ENCODE data around the gene OPCML.

OPCML gene

GRCh38 chr11:133522344-133522743 is 10.0 kb downstream of the OPCML start:
- Mint-ChIP-seq H3K9me3 (no peaks in the 10 kb centered on the region), H3K27me3 (peaks cover 3% of the 10 kb centered on the region)

GRCh38 chr11:133521502-133521901 is 10.8 kb downstream of the OPCML start:
- no peak overlapping the region for H3K27ac Mint-ChIP-seq

More at GRCh38 chr11:133522344-133522743, 10.0 kb downstream of the OPCML start:
- H3K4me1 Mint-ChIP-seq (ENCODE audit: low read depth): no peaks in the 10 kb centered on the region
- no peaks in the 10 kb centered on the region for H3K36me3 Mint-ChIP-seq (ENCODE audit: low read depth)
- H3K4me3 Mint-ChIP-seq: no peak overlapping the region
- H3K27ac Mint-ChIP-seq: no peak overlapping the region
- no peak for DNase-seq

GRCh38 chr11:133520707-133521106 is 11.6 kb downstream of the OPCML start:
- no peak for DNase-seq
- no peaks in the 10 kb centered on the region for H3K36me3 Mint-ChIP-seq (ENCODE audit: low read depth)
- no peaks in the 10 kb centered on the region for H3K4me1 Mint-ChIP-seq (ENCODE audit: low read depth)
- H3K27me3 Mint-ChIP-seq: no peaks in the 10 kb centered on the region
- H3K27ac Mint-ChIP-seq: no peak overlapping the region
- H3K9me3 Mint-ChIP-seq: no peaks in the 10 kb centered on the region
- no peak overlapping the region for H3K4me3 Mint-ChIP-seq

More at GRCh38 chr11:133521502-133521901, 10.8 kb downstream of the OPCML start:
- Mint-ChIP-seq H3K4me1 (ENCODE audit: low read depth) (no peaks in the 10 kb centered on the region), H3K4me3 (no peak overlapping the region), H3K36me3 (ENCODE audit: low read depth) (no peaks in the 10 kb centered on the region), H3K27me3 (peaks cover 3% of the 10 kb centered on the region), H3K9me3 (no peaks in the 10 kb centered on the region)
- no peak for DNase-seq

GRCh38 chr11:133519560-133519959 is 12.7 kb downstream of the OPCML start:
- H3K27ac Mint-ChIP-seq: no peak overlapping the region
- no peaks in the 10 kb centered on the region for H3K36me3 Mint-ChIP-seq (ENCODE audit: low read depth)

GRCh38 chr11:133518702-133519264 is 13.5 kb downstream of the OPCML start:
- Mint-ChIP-seq H3K4me1 (ENCODE audit: low read depth) (no peaks in the 10 kb centered on the region), H3K36me3 (ENCODE audit: low read depth) (no peaks in the 10 kb centered on the region), H3K4me3 (no peak overlapping the region), H3K9me3 (no peaks in the 10 kb centered on the region), H3K27ac (no peak overlapping the region), H3K27me3 (no peaks in the 10 kb centered on the region)
- no peak for DNase-seq

More at GRCh38 chr11:133519560-133519959, 12.7 kb downstream of the OPCML start:
- Mint-ChIP-seq H3K27me3 (no peaks in the 10 kb centered on the region), H3K4me3 (no peak overlapping the region), H3K9me3 (no peaks in the 10 kb centered on the region), H3K4me1 (ENCODE audit: low read depth) (no peaks in the 10 kb centered on the region)
- DNase-seq: no peak

GRCh38 chr11:133516845-133517244 is 15.5 kb downstream of the OPCML start:
- H3K27ac Mint-ChIP-seq: no peak overlapping the region
- DNase-seq: no peak
- H3K9me3 Mint-ChIP-seq: no peaks in the 10 kb centered on the region
- H3K27me3 Mint-ChIP-seq: no peaks in the 10 kb centered on the region
- H3K4me3 Mint-ChIP-seq: no peak overlapping the region
- no peaks in the 10 kb centered on the region for H3K4me1 Mint-ChIP-seq (ENCODE audit: low read depth)
- H3K36me3 Mint-ChIP-seq (ENCODE audit: low read depth): no peaks in the 10 kb centered on the region

GRCh38 chr11:133515107-133515506 is 17.2 kb downstream of the OPCML start:
- Mint-ChIP-seq H3K36me3 (ENCODE audit: low read depth) (no peaks in the 10 kb centered on the region), H3K4me1 (ENCODE audit: low read depth) (no peaks in the 10 kb centered on the region), H3K27me3 (no peaks in the 10 kb centered on the region), H3K4me3 (no peak overlapping the region), H3K27ac (no peak overlapping the region), H3K9me3 (no peaks in the 10 kb centered on the region)
- DNase-seq: no peak

GRCh38 chr11:133509924-133510697 is 22.2 kb downstream of the OPCML start:
- Mint-ChIP-seq H3K27me3 (no peaks in the 10 kb centered on the region), H3K4me1 (ENCODE audit: low read depth) (no peaks in the 10 kb centered on the region), H3K36me3 (ENCODE audit: low read depth) (no peaks in the 10 kb centered on the region), H3K27ac (no peak overlapping the region), H3K9me3 (no peaks in the 10 kb centered on the region), H3K4me3 (no peak overlapping the region)
- no peak for DNase-seq

GRCh38 chr11:133508468-133508867 is 23.8 kb downstream of the OPCML start:
- no peak for DNase-seq
- Mint-ChIP-seq H3K27ac (no peak overlapping the region), H3K4me1 (ENCODE audit: low read depth) (no peaks in the 10 kb centered on the region), H3K27me3 (no peaks in the 10 kb centered on the region), H3K4me3 (no peak overlapping the region), H3K9me3 (no peaks in the 10 kb centered on the region), H3K36me3 (ENCODE audit: low read depth) (no peaks in the 10 kb centered on the region)

- no peak for DNase-seq
- H3K4me3 Mint-ChIP-seq: no peak overlapping the region
- H3K27ac Mint-ChIP-seq: no peak overlapping the region
- no peaks in the 10 kb centered on the region for H3K9me3 Mint-ChIP-seq
- no peaks in the 10 kb centered on the region for H3K4me1 Mint-ChIP-seq (ENCODE audit: low read depth)
- H3K36me3 Mint-ChIP-seq (ENCODE audit: low read depth): no peaks in the 10 kb centered on the region
- H3K27me3 Mint-ChIP-seq: no peaks in the 10 kb centered on the region
These were observed 25.1 kb downstream of the OPCML start for GRCh38 chr11:133507185-133507584.

- Mint-ChIP-seq H3K27me3 (no peaks in the 10 kb centered on the region), H3K9me3 (no peaks in the 10 kb centered on the region), H3K36me3 (ENCODE audit: low read depth) (no peaks in the 10 kb centered on the region), H3K4me1 (ENCODE audit: low read depth) (no peaks in the 10 kb centered on the region), H3K4me3 (no peak overlapping the region), H3K27ac (no peak overlapping the region)
- no peak for DNase-seq
These were observed 25.7 kb downstream of the OPCML start for GRCh38 chr11:133506551-133507094.

- Mint-ChIP-seq H3K4me3 (no peak overlapping the region), H3K27ac (no peak overlapping the region), H3K9me3 (no peaks in the 10 kb centered on the region), H3K36me3 (ENCODE audit: low read depth) (no peaks in the 10 kb centered on the region), H3K27me3 (no peaks in the 10 kb centered on the region), H3K4me1 (ENCODE audit: low read depth) (no peaks in the 10 kb centered on the region)
- DNase-seq: no peak
These were observed 26.3 kb downstream of the OPCML start for GRCh38 chr11:133506023-133506422.

GRCh38 chr11:133504906-133505305 is 27.4 kb downstream of the OPCML start:
- Mint-ChIP-seq H3K4me3 (no peak overlapping the region), H3K36me3 (ENCODE audit: low read depth) (no peaks in the 10 kb centered on the region), H3K9me3 (no peaks in the 10 kb centered on the region), H3K27ac (no peak overlapping the region), H3K27me3 (no peaks in the 10 kb centered on the region), H3K4me1 (ENCODE audit: low read depth) (no peaks in the 10 kb centered on the region)
- no peak for DNase-seq

GRCh38 chr11:133503776-133504175 is 28.5 kb downstream of the OPCML start:
- Mint-ChIP-seq H3K4me1 (ENCODE audit: low read depth) (no peaks in the 10 kb centered on the region), H3K9me3 (no peaks in the 10 kb centered on the region), H3K27ac (no peak overlapping the region), H3K36me3 (ENCODE audit: low read depth) (no peaks in the 10 kb centered on the region), H3K27me3 (no peaks in the 10 kb centered on the region), H3K4me3 (no peak overlapping the region)
- no peak for DNase-seq

- H3K27ac Mint-ChIP-seq: no peak overlapping the region
- DNase-seq: no peak
- H3K4me1 Mint-ChIP-seq (ENCODE audit: low read depth): no peaks in the 10 kb centered on the region
- no peaks in the 10 kb centered on the region for H3K9me3 Mint-ChIP-seq
- no peaks in the 10 kb centered on the region for H3K27me3 Mint-ChIP-seq
- no peaks in the 10 kb centered on the region for H3K36me3 Mint-ChIP-seq (ENCODE audit: low read depth)
- H3K4me3 Mint-ChIP-seq: no peak overlapping the region
These were observed 29.1 kb downstream of the OPCML start for GRCh38 chr11:133503236-133503635.

All from activated T-cell treated with anti-CD3 and anti-CD28 coated beads, Interleukin-2, amount 50 U/mL, for 24 hours (primary cell).